Endothelial cell of umbilical vein (primary cell): ENCODE data around the gene CHST3. TPM values are rescaled to one million over a fixed set of nuclear protein-coding genes. Genes with fewer than 3 reads are reported as not detected.

ENCODE experiments used
- BruUV-seq: library from RNA; stranded (reverse); fragments of 400-500 nt; replicated peaks from 2 replicates; lab custom pipeline; 2021; lab: Mats Ljungman, UMichigan
- CTCF ChIA-PET: fragments of 300-600, 350-600 bp; sonication (Branson Sonifier 250); formaldehyde crosslinking; loops from one replicate; lab custom pipeline; 2021; ENCODE audit warnings: antibody characterized with exemption, inconsistent platforms; lab: Charles Lee
- POLR2A ChIA-PET: fragments of 300-600, 350-600 bp; sonication (Branson Sonifier 250); formaldehyde crosslinking; loops from one replicate; lab custom pipeline; 2021; ENCODE audit warnings: antibody characterized with exemption, inconsistent platforms; lab: Charles Lee
- DNase-seq: peaks from one replicate; pipeline ENCODE4 v3.0.0-alpha.2; 2011; ENCODE audit warnings: low read depth, low spot score
- FAIRE-seq: peaks from 2 replicates; lab custom pipeline; 2011; peaks lifted over from hg19 to GRCh38; lab: Jason Lieb, UNC
- H2AFZ ChIP-seq: 2 replicates; pipeline ENCODE4 v1.6.0; 2012; ENCODE audit warnings: low read depth, low read length, control low read depth, inconsistent platforms
- H3K27ac ChIP-seq: 2 replicates; pipeline ENCODE4 v1.5.1; 2011; ENCODE audit warnings: low read depth, mild to moderate bottlenecking, control low read depth, low read length, moderate library complexity; ENCODE audit not compliant: insufficient read depth
- H3K27me3 ChIP-seq, 2 experiments: 2 replicates each; pipeline versions ENCODE4 v1.6.0 to v1.6.1; 2011; ENCODE audit warnings: low read length in 2 of 2, mixed read lengths in 1 of 2; ENCODE audit not compliant: control insufficient read depth in 2 of 2, insufficient read depth in 2 of 2
- H3K36me3 ChIP-seq, 2 experiments: 2 replicates in 1 of 2; 3 replicates in 1 of 2; pipeline ENCODE4 v1.5.1; 2011; ENCODE audit warnings: low read length in 2 of 2, mild to moderate bottlenecking in 1 of 2, moderate library complexity in 1 of 2; ENCODE audit not compliant: control insufficient read depth in 2 of 2, insufficient read depth in 2 of 2; ENCODE audit errors: extremely low read depth in 1 of 2
- H3K4me1 ChIP-seq: 3 replicates; pipeline ENCODE4 v1.5.1; 2011; ENCODE audit warnings: mild to moderate bottlenecking, low read length; ENCODE audit not compliant: control insufficient read depth, insufficient read depth; ENCODE audit errors: extremely low read depth
- H3K4me2 ChIP-seq: 2 replicates; pipeline ENCODE4 v1.6.1; 2011; ENCODE audit warnings: low read length, control low read depth, mixed read lengths; ENCODE audit not compliant: insufficient read depth
- H3K4me3 ChIP-seq, 3 experiments: fragments of 200-600 bp in 1 of 3; sonication (generic), shearing (Covaris generic) in 1 of 3; replicated peaks in 1 of 3; 2 replicates each; pipeline ENCODE4 v1.5.1; 2011 to 2016; ENCODE audit warnings: control low read depth in 3 of 3, low read length in 3 of 3, mild to moderate bottlenecking in 2 of 3, inconsistent platforms in 1 of 3, low read depth in 1 of 3, moderate library complexity in 1 of 3; ENCODE audit not compliant: insufficient read depth in 1 of 3
- H3K79me2 ChIP-seq: 2 replicates; pipeline ENCODE4 v1.6.0; 2012; ENCODE audit warnings: low read length, inconsistent platforms; ENCODE audit not compliant: control insufficient read depth, insufficient read depth
- H3K9ac ChIP-seq: replicated peaks from 2 replicates; pipeline ENCODE3; 2011; ENCODE audit warnings: low read length, control low read depth; ENCODE audit not compliant: insufficient read depth; ENCODE audit errors: extremely low read depth
- H3K9me1 ChIP-seq: replicated peaks from 3 replicates; pipeline ENCODE4 v1.6.0; 2011; ENCODE audit warnings: mild to moderate bottlenecking, low read length; ENCODE audit not compliant: control insufficient read depth, insufficient read depth; ENCODE audit errors: extremely low read depth
- H3K9me3 ChIP-seq: replicated peaks from 2 replicates; pipeline ENCODE4 v1.5.1; 2012; ENCODE audit warnings: low read length, inconsistent platforms; ENCODE audit not compliant: control insufficient read depth, insufficient read depth
- H4K20me1 ChIP-seq: replicated peaks from 2 replicates; pipeline ENCODE3; 2011; ENCODE audit warnings: mild to moderate bottlenecking, low read length; ENCODE audit not compliant: control insufficient read depth, insufficient read depth; ENCODE audit errors: extremely low read depth
- EZH2 ChIP-seq: IDR thresholded peaks from 2 replicates; pipeline ENCODE4 v1.6.1; 2012; ENCODE audit warnings: borderline replicate concordance, low read depth, mild to moderate bottlenecking, moderate library complexity, low read length, inconsistent platforms; ENCODE audit not compliant: severe bottlenecking
- FOS ChIP-seq: IDR thresholded peaks from 2 replicates; pipeline ENCODE4 v1.6.1; 2011; ENCODE audit warnings: mild to moderate bottlenecking, low read length, moderate library complexity, borderline replicate concordance; ENCODE audit not compliant: insufficient read depth
- GATA2 ChIP-seq: IDR thresholded peaks from 2 replicates; pipeline ENCODE4 v1.7.0; 2011; ENCODE audit warnings: low read depth, mild to moderate bottlenecking, moderate library complexity, mixed read lengths, low read length; ENCODE audit not compliant: insufficient read length, insufficient read depth
- JUN ChIP-seq: IDR thresholded peaks from 2 replicates; pipeline ENCODE4 v1.6.1; 2011; ENCODE audit warnings: borderline replicate concordance, low read depth; ENCODE audit not compliant: insufficient read length, insufficient read depth
- MAX ChIP-seq: IDR thresholded peaks from 2 replicates; pipeline ENCODE4 v1.6.1; 2011; ENCODE audit not compliant: insufficient read depth, insufficient read length
- MYC ChIP-seq: IDR thresholded peaks from one replicate; pipeline ENCODE4 v1.6.1; 2011; ENCODE audit warnings: mild to moderate bottlenecking, low read depth, low read length
- POLR2A ChIP-seq: IDR thresholded peaks from 2 replicates; pipeline ENCODE4 v1.6.1; 2012; ENCODE audit warnings: low read depth, mild to moderate bottlenecking, control low read depth, low read length
- POLR2AphosphoS5 ChIP-seq: IDR thresholded peaks from 2 replicates; pipeline ENCODE4 v1.6.1; 2012; ENCODE audit warnings: low read depth, mild to moderate bottlenecking, control low read depth, low read length, moderate library complexity; ENCODE audit not compliant: insufficient read depth
- dilution Hi-C: fragments of 300-500 bp; cut with MboI; formaldehyde crosslinking; loops from one replicate; pipeline ENCODE4 v1.15.0; 2019; ENCODE audit warnings: low sequenced_read_pairs; ENCODE audit not compliant: extremely low pct_ligation_motif_present
- intact Hi-C: fragments of 100-400 bp; cut with micrococcal nuclease; formaldehyde crosslinking; loops from one replicate; pipeline ENCODE4 v1.10.0; 2022
- polyA plus RNA-seq, 4 experiments: library from polyadenylated mRNA; depleted of rRNA in 3 of 4; stranded (reverse) in 3 of 4; unstranded in 1 of 4; fragments of >200 nt; gene quantifications; 2 replicates each; pipeline versions ENCODE4 v1.2.1 to v1.2.3, GENCODE V29; 2011 to 2012; ENCODE audit warnings: missing spikeins in 1 of 4
- total RNA-seq: library from RNA; stranded (reverse); gene quantifications from 2 replicates; pipeline ENCODE4 v1.2.3, GENCODE V29; 2021
- TF ChIP-seq, protein P1 (sequence below), 2 donors: IDR thresholded peaks; 1 replicate in 1 of 2; 2 replicates in 1 of 2; pipeline ENCODE4 v1.5.1; 2011; ENCODE audit warnings: low read length in 2 of 2, mild to moderate bottlenecking in 2 of 2, moderate library complexity in 2 of 2, control low read depth in 1 of 2, inconsistent platforms in 1 of 2, low read depth in 1 of 2; ENCODE audit not compliant: insufficient read depth in 1 of 2; ENCODE audit errors: extremely low read depth in 1 of 2

The CHST3 gene
- total and polyA plus RNA-seq, 2 donors (not counting 3 experiments of a cell fraction or from before 2014, with no cell fraction given) = 5.5 to 11.5 TPM

DNA sequence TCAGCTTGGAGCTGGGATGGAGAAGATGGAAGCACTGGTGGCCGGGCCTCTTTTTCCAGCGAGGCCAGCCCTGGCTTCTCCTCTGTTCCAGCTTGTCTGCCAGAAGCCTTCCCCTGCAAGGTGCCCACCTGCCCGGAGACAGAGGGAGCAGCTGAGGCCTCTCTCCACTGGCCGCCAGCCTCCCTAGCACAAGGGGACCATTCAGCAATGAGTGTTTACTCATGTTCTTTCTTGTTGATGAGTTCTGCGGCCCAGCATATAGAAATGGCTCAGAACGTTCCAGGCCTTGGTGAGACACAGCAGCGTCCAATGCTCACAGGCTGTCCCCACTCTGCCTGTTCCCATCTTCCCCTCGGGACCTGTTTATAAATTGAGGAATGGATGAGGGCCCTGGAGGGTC, 47.3 kb downstream of the CHST3 start:
- ChIA-PET POLR2A (no interaction called here), CTCF (interaction anchor here (1.6 kb wide), 1 partner anchor 56 kb away, joined by 3 read pairs; no protein-coding TSS in a partner anchor)
- FAIRE-seq (no peak), DNase-seq (no peak)
- H2AFZ ChIP-seq = no peak overlapping the region
- H3K36me3 ChIP-seq = peaks cover 2 to 4% of the 10 kb centered on the region in 2 experiments
- no peaks in the 10 kb centered on the region for H3K79me2 ChIP-seq
- peaks cover 17% of the 10 kb centered on the region for H3K4me1 ChIP-seq
- TF ChIP-seq POLR2AphosphoS5 (no peak), GATA2 (no peak), JUN (no peak), MAX (no peak), POLR2A (no peak), MYC (no peak), FOS (no peak), EZH2 (no peak)
- TF ChIP-seq, protein P1, sequence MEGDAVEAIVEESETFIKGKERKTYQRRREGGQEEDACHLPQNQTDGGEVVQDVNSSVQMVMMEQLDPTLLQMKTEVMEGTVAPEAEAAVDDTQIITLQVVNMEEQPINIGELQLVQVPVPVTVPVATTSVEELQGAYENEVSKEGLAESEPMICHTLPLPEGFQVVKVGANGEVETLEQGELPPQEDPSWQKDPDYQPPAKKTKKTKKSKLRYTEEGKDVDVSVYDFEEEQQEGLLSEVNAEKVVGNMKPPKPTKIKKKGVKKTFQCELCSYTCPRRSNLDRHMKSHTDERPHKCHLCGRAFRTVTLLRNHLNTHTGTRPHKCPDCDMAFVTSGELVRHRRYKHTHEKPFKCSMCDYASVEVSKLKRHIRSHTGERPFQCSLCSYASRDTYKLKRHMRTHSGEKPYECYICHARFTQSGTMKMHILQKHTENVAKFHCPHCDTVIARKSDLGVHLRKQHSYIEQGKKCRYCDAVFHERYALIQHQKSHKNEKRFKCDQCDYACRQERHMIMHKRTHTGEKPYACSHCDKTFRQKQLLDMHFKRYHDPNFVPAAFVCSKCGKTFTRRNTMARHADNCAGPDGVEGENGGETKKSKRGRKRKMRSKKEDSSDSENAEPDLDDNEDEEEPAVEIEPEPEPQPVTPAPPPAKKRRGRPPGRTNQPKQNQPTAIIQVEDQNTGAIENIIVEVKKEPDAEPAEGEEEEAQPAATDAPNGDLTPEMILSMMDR (IDR thresholded peaks at IDR 0.05; ENCODE audit: extremely low read depth in 1 of 2, insufficient read depth in 1 of 2, low read depth in 1 of 2, low read length in 2 of 2) = no peak
- no peak overlapping the region for H3K9ac ChIP-seq
- no peaks in the 10 kb centered on the region for H4K20me1 ChIP-seq
- H3K27me3 ChIP-seq = peaks cover 0 to 3% of the 10 kb centered on the region in 2 experiments
- no peak overlapping the region for H3K4me2 ChIP-seq
- H3K9me3 ChIP-seq = no peaks in the 10 kb centered on the region
- BruUV-seq = no TSS peak
- intact Hi-C loops = no loop called here
- dilution Hi-C loops = no loop called here
- H3K4me3 ChIP-seq = no peak overlapping the region
- no peak overlapping the region for H3K27ac ChIP-seq
- H3K9me1 ChIP-seq = no peaks in the 10 kb centered on the region
